ENCODE measurements around the gene PRDM8.

PRDM8 gene

DNA sequence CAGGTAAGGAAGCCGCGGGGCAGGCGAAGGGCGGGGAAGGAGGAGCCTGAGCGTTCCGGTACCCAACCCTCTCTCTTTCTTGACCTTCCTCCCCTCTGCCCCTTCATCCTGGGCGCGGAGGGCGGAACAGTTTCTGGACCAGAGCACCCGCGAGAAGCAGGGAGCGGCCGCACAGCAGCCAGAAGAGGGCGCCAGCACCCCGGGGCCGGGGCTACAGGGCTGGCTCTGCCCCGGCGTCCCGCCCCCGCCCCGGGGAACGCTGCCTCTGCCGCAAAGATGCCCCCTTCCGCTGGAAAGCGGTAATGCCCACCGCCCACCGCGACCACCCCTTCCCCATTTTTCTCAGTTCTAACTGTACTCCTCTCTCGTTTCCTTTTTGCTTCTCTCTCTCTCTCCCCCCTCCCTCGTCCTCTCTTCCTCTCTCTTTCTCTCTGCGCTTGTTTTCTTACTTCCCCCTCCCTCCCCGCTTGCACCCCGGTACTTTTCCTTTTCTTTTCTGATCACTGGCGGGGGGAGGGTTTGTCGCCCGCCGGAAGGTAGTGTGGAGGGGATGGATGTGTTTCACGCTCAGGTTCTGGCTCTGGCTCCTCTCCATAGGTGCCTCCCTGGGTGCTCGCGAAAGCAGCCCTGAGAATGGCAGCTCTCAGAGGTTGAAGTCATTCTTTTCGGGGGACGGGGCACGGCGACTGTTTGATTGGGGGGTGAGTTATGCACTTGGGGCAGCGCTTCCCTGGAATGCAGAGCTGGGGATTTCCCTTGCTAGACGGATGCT is 13.1 kb upstream of the PRDM8 start:
- DNase-seq = peak; percentile 91 to 92

DNA sequence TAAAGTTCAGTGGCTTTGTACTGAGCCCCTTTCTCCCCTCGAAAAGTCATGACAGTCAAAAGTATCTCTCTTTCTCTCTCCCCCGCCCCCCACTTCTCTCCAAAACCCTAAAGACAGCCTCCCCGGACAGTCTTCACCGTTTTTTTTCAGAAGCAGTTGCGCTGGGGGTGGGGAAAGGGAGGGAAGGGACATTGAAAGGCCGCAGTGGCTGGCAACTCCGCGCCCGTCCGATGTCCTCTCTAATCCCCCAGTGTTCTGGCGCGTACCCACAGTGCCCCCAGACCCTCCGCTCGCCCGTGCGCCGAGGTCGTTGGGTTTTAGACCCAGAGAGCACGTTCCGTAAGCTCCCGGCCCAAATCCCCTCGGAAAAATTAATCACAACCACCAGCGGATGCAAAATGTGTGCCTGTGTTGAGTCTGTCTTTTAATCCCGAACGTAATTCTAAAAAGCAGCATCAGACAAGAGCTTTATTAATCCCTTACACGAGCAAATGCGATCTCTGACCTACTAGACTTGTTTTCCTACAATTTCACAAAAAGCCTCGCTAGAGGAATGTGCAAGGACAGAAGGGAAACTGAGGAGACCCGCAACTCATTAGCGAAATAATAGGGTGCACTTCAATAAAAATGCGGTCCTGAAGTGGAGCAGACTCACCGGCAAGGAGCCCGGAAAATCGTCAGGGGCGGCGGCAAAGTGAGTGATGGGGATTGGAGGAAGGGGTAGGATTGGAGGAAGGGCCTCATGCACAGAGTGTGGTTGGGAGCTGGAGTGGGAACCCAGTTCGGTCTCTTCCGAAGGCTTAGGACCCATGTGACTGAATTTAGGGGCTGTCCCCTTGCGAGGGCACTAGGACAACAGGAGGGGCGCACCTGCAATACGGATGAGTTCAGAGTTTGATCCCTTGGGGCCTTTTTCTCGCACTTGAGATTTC is 12.2 kb upstream of the PRDM8 start:
- DNase-seq = peak in 1 of 2 donors; percentile 31

DNA sequence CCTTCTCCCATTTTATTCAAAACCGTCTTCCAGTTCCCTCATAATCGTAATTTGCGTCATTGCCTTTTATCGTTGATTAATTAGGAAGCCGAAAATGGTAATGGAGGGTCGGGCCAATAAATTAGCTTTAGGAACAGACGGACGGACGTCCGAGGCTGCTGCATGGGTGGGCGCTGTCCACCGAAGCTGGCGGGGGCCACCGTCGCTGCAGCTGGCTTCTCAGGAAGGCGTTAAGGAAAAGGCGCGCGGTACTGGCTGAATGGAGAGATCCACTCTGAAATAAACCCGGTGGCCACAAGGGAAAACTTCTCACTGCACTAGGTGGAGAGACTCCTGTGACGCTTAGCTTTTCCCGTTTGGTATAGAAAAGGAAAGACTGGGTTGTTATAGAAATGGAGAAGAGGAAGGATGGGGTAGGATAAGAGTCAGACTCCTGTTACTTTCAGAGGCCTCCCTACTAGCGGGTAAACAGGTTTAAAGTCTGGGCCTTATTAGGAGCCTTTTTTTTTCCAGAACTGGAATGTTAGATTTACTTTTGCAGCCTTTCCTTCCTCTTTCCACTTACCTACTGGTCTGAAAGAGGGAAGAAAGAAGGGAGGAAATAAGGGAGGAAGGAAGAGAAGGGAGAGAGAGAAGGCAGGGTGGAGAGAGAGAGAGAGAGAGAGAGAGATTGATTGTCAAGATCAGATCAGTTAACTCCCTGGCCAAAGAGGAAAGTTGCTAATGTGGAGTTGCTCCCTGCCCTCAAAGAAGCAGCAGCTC is 11.3 kb upstream of the PRDM8 start:
- no peak for DNase-seq

DNA sequence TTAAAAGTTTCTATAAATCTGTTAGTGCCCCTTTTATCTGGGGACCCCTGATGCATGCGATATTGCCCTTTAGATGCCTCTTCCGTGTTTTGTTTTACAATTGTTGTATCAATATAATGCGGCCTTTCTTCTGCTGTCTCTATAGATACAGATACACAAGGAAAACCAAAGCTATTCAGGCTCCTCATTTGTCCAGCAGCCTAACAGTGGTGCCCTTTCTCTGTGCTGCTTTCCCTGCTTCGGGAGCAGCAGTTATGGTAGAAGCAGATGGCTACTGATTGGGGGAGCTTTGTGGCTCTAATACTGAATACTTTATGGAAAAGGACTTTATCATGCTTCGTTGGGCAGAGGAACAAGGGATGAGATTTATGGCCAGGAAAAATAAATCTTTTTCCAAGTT is 10.6 kb upstream of the PRDM8 start:
- DNase-seq = no peak

DNA sequence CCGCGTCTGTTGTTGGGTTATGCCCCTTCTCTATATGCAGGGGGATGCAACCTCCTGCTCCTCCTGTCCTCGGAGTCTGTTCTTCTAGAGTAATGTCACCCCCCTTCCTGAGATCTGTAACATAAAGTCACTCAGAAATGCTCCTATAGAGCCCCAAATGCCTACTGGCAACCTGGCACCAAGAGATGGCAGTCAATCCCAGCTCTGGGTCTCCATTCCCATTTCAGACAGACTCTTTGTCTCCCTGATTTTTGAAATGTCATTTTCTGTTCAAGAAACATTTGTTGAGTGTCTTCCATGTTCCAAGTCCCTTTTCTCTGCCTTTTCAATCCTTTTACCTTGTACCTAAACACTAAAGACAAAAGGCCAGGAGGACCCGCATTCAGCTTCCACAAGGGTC is 9.6 kb upstream of the PRDM8 start:
- DNase-seq = no peak

DNA sequence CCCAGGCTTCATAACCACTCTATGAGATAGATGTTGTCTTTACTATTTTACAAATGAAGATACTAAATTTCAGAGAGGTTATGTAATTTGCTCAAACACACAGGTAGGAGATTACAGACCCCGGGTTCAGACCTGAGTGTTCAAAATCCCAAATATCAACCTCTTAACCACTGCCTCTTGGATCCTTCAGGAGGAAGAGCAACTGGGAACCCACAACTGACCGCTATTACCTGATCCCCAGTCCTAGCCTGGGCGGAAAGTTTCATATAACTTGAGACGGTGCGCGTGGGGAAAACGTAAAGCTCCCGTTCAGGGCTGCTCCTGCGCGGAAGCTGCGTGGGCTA is 8.9 kb upstream of the PRDM8 start:
- no peak for DNase-seq

DNA sequence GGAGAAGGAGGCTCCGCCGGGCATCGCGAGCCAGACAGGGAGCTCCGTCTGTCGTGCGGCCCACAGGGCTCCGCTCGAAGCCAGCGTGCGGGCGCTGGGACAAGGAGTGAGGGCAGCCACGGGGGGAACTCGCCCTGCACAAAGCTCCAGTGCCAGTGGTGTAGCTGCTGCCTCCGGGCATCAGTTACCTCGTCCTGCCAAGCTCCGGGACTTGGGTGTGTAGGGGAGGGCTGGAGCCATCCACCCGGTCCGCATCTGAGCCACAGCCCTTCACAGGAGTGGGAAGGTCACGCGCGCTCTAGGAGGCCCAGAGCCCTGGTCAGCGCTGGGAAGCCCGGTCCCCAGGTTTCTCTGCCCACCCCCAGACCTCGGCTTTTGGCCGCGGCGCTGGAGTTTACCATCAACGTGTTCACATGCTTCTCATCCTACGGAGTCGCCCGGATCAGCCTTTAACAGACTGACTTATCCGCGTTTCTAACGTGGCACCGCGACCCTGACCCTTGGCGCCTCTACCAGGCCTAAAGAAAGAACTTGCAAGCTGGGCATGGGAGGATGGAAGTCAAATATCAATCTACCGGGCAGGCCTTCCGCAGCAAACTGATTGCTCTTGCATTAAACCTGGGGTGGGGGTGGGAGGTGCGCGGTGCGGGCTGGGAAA is 8.4 kb upstream of the PRDM8 start:
- no peak for DNase-seq

DNA sequence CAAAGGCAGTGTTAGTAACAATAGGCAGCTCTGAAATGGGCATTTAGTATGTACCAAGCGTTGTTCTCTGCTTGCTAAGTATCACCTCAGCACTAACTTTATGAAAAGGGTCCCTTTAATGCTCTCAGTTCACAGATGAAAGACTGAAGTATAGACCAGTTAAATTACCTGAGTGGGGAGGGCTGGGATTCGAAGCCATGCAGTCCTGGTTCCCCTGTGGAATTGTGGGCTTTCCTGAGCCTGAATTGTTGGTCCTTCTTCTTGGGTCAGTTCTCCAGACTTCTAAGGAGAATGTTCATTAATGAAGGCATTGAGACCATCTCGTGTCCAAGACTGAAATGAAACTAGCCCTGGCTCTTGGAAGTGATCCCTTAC is 7.7 kb upstream of the PRDM8 start:
- no peak for DNase-seq

DNA sequence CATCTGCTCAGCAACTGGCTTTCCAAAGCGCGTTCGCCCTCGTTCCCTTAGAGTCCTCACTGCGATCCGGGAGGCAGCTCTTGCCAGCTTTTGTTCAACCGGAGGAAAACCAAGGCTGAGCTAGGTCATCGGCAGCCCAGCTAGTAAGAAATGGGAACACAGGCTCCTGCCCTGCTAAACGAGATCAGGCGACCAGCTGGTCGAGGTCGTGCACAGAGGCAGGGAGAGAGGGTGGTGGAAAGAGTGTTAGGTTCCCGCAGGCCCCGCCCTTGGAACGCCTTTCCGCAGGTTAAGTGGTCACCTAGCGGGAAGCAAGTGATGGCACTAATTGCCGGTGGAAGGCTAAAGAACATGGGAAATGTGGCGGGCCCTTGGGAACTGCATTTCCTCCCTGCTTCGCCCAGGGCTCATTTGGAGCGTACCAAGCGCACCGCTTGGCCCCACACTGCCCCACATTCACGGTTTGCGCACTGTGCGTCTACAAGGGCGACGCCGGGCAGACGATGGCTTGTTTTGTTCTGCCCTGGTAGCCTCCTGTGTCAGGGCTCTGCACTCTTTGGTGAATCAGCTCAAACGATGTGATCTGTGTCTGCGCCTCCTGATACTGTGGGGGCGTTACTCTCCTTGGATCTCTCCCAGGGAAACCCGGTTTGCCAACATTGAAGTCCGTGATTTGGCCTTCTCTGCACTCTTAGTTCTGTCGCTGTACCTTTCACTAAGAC is 7.2 kb upstream of the PRDM8 start:
- DNase-seq = no peak

DNA sequence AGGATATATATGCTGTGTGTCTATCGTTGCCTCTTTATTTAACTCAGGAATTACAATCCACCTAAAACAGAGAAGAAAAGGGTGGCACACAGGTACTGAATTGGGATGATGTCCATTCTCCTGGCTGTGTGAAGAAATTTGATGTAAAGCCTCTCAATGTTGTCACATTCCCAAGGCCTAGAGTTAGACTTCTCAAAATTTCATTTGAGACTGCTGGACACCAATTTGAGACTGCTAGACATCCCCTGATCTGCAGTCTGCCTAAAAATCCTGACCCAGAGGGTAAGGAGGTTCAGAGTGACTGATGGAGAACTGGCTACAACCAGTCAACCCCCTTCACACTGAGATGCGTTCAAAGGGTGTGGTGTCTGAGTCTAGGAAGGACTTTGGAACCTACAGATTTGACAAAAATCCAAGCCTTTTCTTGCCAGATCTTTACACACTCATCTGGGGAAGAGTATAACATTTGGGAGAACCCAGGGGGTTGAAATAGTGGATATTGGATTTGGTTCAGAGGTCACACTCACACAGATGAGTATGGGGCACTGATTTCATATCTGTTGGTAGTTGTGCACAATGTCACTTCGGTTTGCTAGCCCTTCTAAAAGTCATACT is 4.9 kb upstream of the PRDM8 start:
- no peak for DNase-seq

DNA sequence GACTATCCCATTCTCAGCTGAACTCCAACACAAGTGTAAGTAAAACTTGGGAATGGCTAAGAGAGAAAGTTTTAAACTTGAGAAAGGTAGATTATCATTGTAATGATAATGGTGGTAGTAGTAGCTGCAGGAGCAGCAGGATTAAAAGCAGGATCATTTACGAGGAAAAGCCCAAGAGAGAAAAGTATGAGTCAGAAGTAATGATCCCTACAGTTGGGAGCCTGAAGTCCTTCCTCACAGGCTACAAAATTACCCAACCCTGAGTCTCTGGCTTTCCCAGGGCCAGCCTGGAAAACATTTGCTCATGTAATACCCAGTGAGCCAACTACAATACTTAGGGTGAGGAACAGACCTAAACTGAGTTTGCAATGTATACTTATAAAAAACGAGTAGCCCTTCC is 4.4 kb upstream of the PRDM8 start:
- DNase-seq = no peak

DNA sequence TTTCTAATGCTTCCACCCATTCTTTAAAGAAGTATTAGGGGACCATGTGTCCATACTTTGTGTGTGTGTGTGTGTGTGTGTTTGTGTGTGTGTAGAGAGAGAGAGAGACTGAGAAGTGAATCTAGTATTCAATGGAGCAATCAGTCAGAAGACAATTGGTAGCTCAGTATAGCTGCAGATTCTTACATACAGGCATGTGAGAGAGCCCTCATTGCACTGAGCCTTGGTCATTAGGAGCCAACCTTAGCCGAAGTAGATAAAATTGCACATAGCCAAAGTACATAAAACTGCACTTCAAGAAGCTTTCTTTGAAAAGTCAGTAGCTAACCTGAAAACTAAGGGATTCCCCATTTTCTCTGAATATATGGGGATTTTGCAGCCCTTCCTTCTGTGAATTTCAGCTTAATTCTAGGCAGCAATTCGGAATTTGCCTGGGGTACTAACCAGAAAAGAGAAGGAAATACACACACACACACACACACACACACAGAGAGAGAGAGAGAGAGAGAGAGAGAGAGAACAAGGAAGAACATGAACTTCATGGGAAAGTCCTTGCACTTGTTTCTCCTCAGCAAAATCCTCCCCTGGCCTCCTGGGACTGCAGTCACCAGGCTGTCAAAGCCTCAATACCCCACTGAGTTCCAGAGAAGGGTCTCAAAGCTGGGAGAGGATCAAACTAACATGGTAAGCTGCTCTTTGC is 1.7 kb upstream of the PRDM8 start:
- no peak for DNase-seq

DNA sequence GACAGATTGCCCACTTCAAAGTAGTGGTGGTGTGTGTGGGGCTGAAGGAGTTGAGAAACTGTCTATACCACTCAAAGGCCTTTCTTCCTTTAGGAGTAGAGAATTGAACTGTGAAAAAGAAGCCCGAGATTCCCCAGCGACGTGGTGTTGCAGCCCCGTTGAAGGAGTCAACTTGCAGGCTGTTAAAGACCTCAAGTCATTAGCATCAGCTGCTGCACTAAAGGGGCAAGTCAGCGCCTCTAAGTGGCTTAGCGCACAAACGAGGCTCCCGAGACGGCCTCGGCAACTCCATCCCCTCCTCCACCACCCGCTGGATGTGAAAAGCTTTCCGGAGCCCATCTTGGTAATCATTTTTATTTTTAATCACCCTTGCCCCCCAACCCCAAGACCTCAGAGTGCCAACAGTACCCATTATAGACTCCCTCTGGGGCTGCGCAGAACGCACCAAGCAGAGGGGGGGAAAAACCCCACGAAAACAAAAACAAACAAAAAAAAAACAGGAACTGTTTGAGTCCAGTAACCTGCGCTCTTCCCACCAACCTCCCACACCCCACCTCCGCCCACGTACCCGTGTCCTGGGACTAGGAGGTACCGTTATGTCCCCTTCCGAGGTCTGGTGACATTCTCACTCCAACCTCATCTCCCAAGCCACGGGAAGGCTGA is 913 bp upstream of the PRDM8 start:
- DNase-seq = no peak

DNA sequence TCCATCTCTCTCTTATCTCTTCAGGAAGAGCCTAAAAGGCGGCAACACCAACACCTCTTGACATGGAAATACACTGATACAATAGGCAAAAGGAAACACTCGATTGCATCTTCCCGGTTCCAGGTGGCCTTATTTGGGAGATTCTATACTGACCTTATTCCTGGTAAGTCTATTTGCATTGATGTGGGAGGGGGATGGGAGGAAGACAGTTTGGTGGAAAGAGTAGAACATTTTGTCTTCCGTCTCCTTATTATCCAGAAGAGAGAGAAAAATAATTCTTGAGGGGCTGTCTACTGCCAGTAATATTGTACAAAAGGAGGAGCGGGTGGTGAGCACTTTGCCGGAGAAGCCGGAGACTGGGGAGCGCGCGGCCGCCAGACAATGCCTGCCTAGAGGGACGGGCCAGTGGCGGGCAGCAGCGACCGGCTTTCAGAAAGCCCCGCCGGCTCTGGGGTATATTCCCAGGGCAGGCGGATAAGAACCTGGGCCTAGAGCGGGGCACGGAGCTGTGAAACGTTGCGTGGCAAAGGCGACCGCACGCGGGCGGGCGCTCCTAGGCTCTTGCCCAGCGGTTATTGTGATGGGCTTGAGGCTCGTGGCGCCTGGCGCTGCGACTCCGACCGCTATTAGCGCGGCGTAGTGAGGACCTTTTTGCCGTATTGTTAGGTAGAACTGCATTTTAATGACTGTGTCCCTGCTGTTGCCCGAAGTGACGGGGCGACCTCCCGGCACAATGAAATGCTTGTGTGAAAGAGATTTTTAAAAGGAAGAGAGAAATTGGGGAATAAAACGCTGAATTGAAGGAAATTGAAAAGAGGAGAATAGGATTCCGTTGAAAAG is 518 bp downstream of the PRDM8 start:
- DNase-seq = no peak

DNA sequence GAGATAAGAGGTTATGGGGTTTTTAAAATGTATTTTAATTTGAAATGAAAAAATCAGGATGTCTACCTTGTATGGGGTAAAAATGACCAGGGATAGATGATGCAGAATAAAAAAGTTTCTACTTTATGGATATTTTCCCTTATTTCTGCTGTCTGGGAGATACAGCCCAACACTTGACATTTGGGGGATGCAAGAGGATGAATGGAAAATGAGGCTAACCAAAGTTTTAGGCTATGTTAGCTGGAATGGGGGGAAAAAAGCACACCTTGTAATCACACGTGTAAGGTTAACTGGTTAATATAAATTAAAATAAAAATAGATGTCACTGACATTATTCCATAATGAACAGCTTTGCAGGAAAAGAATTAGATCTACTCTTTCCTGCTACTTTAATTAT is 1.1 kb downstream of the PRDM8 start:
- DNase-seq = no peak

DNA sequence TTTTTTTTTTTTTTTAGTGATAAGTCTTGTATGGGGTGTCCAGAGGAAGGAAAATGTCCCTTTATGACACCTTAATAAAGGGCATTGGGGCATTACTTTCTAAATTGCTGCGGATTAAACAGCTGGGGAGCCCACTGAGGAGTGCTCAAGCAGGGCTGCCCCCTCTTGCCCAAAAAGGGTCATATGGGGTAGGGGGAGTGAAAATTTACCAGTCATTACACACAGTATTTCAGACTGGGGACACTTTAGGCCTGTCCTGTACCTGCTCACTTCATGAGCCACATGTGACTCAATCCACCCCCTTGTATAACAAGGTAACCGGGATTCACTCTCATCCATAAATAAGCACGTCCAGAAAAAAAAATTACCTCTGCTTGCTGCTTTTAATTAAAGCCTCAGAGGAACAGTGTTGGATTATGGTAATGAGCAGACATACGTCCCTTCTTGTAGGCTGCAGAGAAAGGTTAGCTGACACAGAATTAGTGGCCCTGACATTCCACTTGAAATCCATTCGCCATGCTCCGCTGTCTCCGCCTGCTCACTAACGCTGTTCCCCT is 1.8 kb downstream of the PRDM8 start:
- DNase-seq = no peak

DNA sequence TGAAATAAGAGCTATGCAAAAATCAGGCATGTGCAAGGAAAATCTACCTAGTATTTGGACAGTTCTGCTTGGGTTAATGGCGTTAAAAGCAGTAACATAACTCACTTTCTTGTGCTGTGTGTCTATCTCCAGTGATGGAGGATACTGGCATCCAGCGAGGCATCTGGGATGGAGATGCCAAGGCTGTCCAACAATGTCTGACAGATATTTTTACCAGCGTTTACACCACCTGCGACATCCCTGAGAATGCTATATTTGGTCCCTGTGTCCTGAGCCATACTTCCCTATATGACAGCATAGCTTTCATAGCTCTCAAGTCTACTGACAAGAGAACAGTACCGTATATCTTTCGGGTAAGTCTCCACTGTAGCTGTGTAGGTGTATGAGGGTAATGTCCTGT is 2.6 kb downstream of the PRDM8 start:
- DNase-seq = no peak

DNA sequence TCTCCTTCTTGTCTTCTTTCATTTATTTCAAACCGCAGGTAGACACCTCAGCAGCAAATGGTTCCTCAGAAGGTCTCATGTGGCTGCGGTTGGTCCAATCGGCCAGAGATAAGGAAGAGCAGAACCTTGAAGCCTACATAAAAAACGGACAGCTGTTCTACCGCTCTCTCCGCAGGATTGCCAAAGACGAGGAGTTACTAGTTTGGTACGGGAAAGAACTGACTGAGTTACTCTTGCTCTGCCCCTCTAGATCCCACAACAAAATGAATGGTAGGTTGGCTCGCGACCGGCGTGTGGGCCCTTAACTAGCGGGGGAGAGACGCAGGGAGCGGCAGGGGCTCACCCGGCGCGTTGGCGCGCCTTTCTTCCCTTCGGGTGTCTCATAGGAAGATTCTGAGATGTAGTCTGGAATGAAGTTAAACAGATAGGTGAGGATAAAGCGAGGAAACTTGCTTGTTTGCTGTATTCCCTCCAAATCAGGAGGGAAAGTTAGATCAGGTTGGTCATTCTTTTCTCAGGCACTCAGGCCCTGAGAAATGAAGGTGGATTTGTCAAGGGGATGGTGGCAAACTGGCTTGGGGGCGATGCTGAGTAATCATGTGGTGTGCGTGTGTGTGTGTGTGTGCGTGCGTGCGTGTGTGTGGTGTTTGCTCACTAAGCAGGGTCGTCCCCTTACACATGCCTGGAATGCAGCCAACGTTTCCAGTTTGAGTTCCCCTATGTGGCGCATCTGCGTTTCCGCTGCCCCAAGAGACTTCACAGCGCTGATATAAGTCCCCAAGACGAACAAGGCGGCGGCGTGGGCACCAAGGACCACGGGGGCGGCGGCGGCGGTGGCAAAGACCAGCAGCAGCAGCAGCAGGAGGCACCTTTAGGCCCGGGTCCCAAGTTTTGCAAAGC is 4.2 kb downstream of the PRDM8 start:
- peak; percentile 72 to 74 for DNase-seq
